Measurements from ENCODE around the gene HMX3.

HMX3 gene

GRCh38 chr10:123144697-123145541 is 9.1 kb downstream of the HMX3 start:
- H3K4me3 ChIP-seq (ENCODE audit: low read length): no peak overlapping the region
- no peak for DNase-seq (ENCODE audit: low read depth)

GRCh38 chr10:123145542-123146012 is 9.8 kb downstream of the HMX3 start:
- TF ChIP-seq CTCF (conservative IDR thresholded peaks at IDR 0.05; ENCODE audit: low read depth, low read length): no peak
- no peak for DNase-seq (ENCODE audit: low read depth)
- H3K4me3 ChIP-seq (ENCODE audit: low read length): no peak overlapping the region

More at GRCh38 chr10:123144697-123145541, 9.1 kb downstream of the HMX3 start:
- peak; percentile 21 for TF ChIP-seq CTCF (conservative IDR thresholded peaks at IDR 0.05; ENCODE audit: low read depth, low read length)

- no peak for TF ChIP-seq CTCF (conservative IDR thresholded peaks at IDR 0.05; ENCODE audit: low read depth, low read length)
- no peak for DNase-seq (ENCODE audit: low read depth)
- no peak overlapping the region for H3K4me3 ChIP-seq (ENCODE audit: low read length)
Observed at GRCh38 chr10:123146013-123146893, 10.5 kb downstream of the HMX3 start.

GRCh38 chr10:123146894-123147634 is 11.3 kb downstream of the HMX3 start:
- no peak overlapping the region for H3K4me3 ChIP-seq (ENCODE audit: low read length)
- no peak for TF ChIP-seq CTCF (conservative IDR thresholded peaks at IDR 0.05; ENCODE audit: low read depth, low read length)
- DNase-seq (ENCODE audit: low read depth): no peak

- H3K4me3 ChIP-seq (ENCODE audit: low read length): no peak within 1 kb of the TSS
- no peak for TF ChIP-seq CTCF (conservative IDR thresholded peaks at IDR 0.05; ENCODE audit: low read depth, low read length)
- no peak for DNase-seq (ENCODE audit: low read depth)
Observed at GRCh38 chr10:123147635-123148413, 12.1 kb downstream of the HMX3 start, which contains the start of gene HMX2. Gene HMX2, plus strand, starts transcription at chr10:123148136. Its CDS starts 243 bp downstream, at chr10:123148379.

Data from retinal pigment epithelial cell (primary cell).